Gastrocnemius medialis (tissue), 4 donors: ENCODE results near the gene KLHL18. TPM values are rescaled to one million over a fixed set of nuclear protein-coding genes. Genes with fewer than 3 reads are reported as not detected.

Experiments
- ATAC-seq, 2 donors: fragments of 150-250 bp; one replicate each; pipeline ENCODE4 v1.9.1; 2016
- DNase-seq, 2 donors: peaks; one replicate each; pipeline ENCODE4 v3.0.0-alpha.2; 2019
- H3K27ac ChIP-seq, 4 donors: fragments of 200-600 bp; sonication (generic); 1 replicate in 1 of 4; 2 replicates in 3 of 4; pipeline ENCODE4 v1.5.1; 2016 to 2018; ENCODE audit warnings: mild to moderate bottlenecking in 2 of 4, moderate library complexity in 1 of 4
- H3K27me3 ChIP-seq, 3 donors: fragments of 200-600 bp; sonication (generic) in 2 of 3; 1 replicate in 1 of 3; 2 replicates in 2 of 3; pipeline versions ENCODE4 v1.5.1 to v1.6.0; 2016 to 2019; ENCODE audit warnings: mild to moderate bottlenecking in 1 of 3, moderate library complexity in 1 of 3
- H3K36me3 ChIP-seq, 2 donors: fragments of 200-600 bp; sonication (generic) in 1 of 2; one replicate each; pipeline ENCODE4 v1.5.1; 2017 to 2018
- H3K4me1 ChIP-seq, 2 donors: fragments of 200-600 bp; sonication (generic) in 1 of 2; one replicate each; pipeline ENCODE4 v1.5.1; 2016 to 2017; ENCODE audit warnings: mild to moderate bottlenecking in 2 of 2
- H3K4me3 ChIP-seq, 4 donors: fragments of 200-600 bp; sonication (generic) in 3 of 4; 1 replicate in 1 of 4; 2 replicates in 3 of 4; pipeline ENCODE4 v1.5.1; 2016 to 2019; ENCODE audit warnings: mild to moderate bottlenecking in 2 of 4
- H3K9me3 ChIP-seq, 3 donors: fragments of 200-600 bp; sonication (generic) in 2 of 3; 1 replicate in 1 of 3; 2 replicates in 2 of 3; pipeline ENCODE4 v1.5.1; 2016 to 2019
- POLR2A ChIP-seq, 2 donors: fragments of 450-650 bp; IDR thresholded peaks; one replicate each; pipeline ENCODE4 v1.6.1; 2017; ENCODE audit warnings: antibody characterized with exemption in 2 of 2, mild to moderate bottlenecking in 2 of 2, moderate library complexity in 2 of 2
- in situ Hi-C, 4 donors: fragments of 200-750 bp; cut with MboI; loops; one replicate each; pipeline versions ENCODE4 v1.15.0 to v1.8.0; 2017; ENCODE audit warnings: low sequenced_read_pairs in 4 of 4
- intact Hi-C: fragments of 100-400 bp; cut with DNase I; formaldehyde crosslinking; loops from one replicate; pipeline ENCODE4 v1.15.1; 2023; ENCODE audit warnings: low total_unique reads
- total RNA-seq, 4 donors: library from RNA; depleted of rRNA; stranded (reverse); fragments of >200 nt; gene quantifications; one replicate each; pipeline versions ENCODE4 v1.1.0 to v1.2.3, GENCODE V29; 2016
- TF ChIP-seq, protein P1 (sequence below), 5 experiments: fragments of 450-650 bp in 3 of 5; fragments of 200-600 bp in 2 of 5; sonication (generic) in 2 of 5; IDR thresholded peaks in 4 of 5; conservative IDR thresholded peaks in 1 of 5; 1 replicate in 4 of 5; 2 replicates in 1 of 5; pipeline ENCODE4 v1.5.1; 2016 to 2019; ENCODE audit warnings: antibody characterized with exemption in 5 of 5, mild to moderate bottlenecking in 3 of 5, moderate library complexity in 3 of 5

Gene KLHL18
- total RNA-seq, 4 donors from 2014 or later, result 19.0 to 26.3 (median 22.4) TPM

GRCh38 chr3:47296562-47297302 lies 14.0 kb downstream of the KLHL18 start:
- DNase-seq, result no peak
- in situ Hi-C loops, result no loop called here
- H3K9me3 ChIP-seq, result no peaks in the 10 kb centered on the region
- intact Hi-C loops, result no loop called here
- ATAC-seq, result no peak
- peaks cover 0 to 2% of the 10 kb centered on the region in 2 donors for H3K36me3 ChIP-seq
- no peak overlapping the region for H3K27ac ChIP-seq
- H3K27me3 ChIP-seq, result no peaks in the 10 kb centered on the region
- H3K4me3 ChIP-seq, result no peak overlapping the region
- TF ChIP-seq POLR2A (IDR thresholded peaks at IDR 0.05), result no peak
- TF ChIP-seq, protein P1, sequence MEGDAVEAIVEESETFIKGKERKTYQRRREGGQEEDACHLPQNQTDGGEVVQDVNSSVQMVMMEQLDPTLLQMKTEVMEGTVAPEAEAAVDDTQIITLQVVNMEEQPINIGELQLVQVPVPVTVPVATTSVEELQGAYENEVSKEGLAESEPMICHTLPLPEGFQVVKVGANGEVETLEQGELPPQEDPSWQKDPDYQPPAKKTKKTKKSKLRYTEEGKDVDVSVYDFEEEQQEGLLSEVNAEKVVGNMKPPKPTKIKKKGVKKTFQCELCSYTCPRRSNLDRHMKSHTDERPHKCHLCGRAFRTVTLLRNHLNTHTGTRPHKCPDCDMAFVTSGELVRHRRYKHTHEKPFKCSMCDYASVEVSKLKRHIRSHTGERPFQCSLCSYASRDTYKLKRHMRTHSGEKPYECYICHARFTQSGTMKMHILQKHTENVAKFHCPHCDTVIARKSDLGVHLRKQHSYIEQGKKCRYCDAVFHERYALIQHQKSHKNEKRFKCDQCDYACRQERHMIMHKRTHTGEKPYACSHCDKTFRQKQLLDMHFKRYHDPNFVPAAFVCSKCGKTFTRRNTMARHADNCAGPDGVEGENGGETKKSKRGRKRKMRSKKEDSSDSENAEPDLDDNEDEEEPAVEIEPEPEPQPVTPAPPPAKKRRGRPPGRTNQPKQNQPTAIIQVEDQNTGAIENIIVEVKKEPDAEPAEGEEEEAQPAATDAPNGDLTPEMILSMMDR (IDR thresholded peaks at IDR 0.05 in 4 of 5, conservative IDR thresholded peaks at IDR 0.05 in 1 of 5), result no peak
- H3K4me1 ChIP-seq, result peaks cover 0 to 9% of the 10 kb centered on the region in 2 donors

- ATAC-seq (no peak), DNase-seq (no peak)
- H3K27ac ChIP-seq, result no peak overlapping the region
- no peaks in the 10 kb centered on the region for H3K9me3 ChIP-seq
- peaks cover 0 to 9% of the 10 kb centered on the region in 2 donors for H3K36me3 ChIP-seq
- in situ Hi-C loops (no loop called here), intact Hi-C loops (no loop called here)
- H3K4me3 ChIP-seq, result no peak overlapping the region
- peaks cover 0 to 8% of the 10 kb centered on the region in 2 donors for H3K4me1 ChIP-seq
- H3K27me3 ChIP-seq, result no peaks in the 10 kb centered on the region
- TF ChIP-seq, protein P1 (IDR thresholded peaks at IDR 0.05 in 4 of 5, conservative IDR thresholded peaks at IDR 0.05 in 1 of 5), result no peak
- TF ChIP-seq POLR2A (IDR thresholded peaks at IDR 0.05), result no peak
Observed at GRCh38 chr3:47298439-47298838, 15.7 kb downstream of the KLHL18 start.

GRCh38 chr3:47299381-47300318 lies 16.9 kb downstream of the KLHL18 start:
- Histone ChIP-seq H3K27me3 (no peaks in the 10 kb centered on the region), H3K27ac (no peak overlapping the region), H3K4me1 (no peaks in the 10 kb centered on the region), H3K36me3 (peaks cover 0 to 9% of the 10 kb centered on the region in 2 donors), H3K9me3 (no peaks in the 10 kb centered on the region), H3K4me3 (no peak overlapping the region)
- TF ChIP-seq, protein P1 (IDR thresholded peaks at IDR 0.05 in 4 of 5, conservative IDR thresholded peaks at IDR 0.05 in 1 of 5), result no peak
- TF ChIP-seq POLR2A (IDR thresholded peaks at IDR 0.05), result no peak
- in situ Hi-C loops (loop anchor here in 2 of 4 donors (25.0 kb wide), 1 partner anchor 587 kb away; the partner anchor contains the start of genes PRSS50 (in 2 of the 2) and TMIE (in 2 of the 2)), intact Hi-C loops (no loop called here)
- no peak for ATAC-seq
- DNase-seq, result no peak

GRCh38 chr3:47301456-47301855 lies 18.7 kb downstream of the KLHL18 start:
- intact Hi-C loops, result no loop called here
- no peak for ATAC-seq

More at GRCh38 chr3:47301456-47301855, 18.7 kb downstream of the KLHL18 start:
- no peak for DNase-seq
- Histone ChIP-seq H3K27ac (no peak overlapping the region), H3K36me3 (peaks cover 0 to 9% of the 10 kb centered on the region in 2 donors), H3K27me3 (no peaks in the 10 kb centered on the region), H3K9me3 (no peaks in the 10 kb centered on the region), H3K4me1 (no peaks in the 10 kb centered on the region), H3K4me3 (no peak overlapping the region)
- no peak for TF ChIP-seq POLR2A (IDR thresholded peaks at IDR 0.05)
- TF ChIP-seq, protein P1 (IDR thresholded peaks at IDR 0.05 in 4 of 5, conservative IDR thresholded peaks at IDR 0.05 in 1 of 5), result no peak
- in situ Hi-C loops, result loop anchor here in 2 of 4 donors (25.0 kb wide), 1 partner anchor 589 kb away; the partner anchor contains the start of genes PRSS50 (in 2 of the 2) and TMIE (in 2 of the 2)
